GM12874 (cell line): ENCODE data around the gene SLC15A1.

Experiments
- TF ChIP-seq, protein P1 (sequence below): IDR thresholded peaks from 2 replicates; pipeline ENCODE4 v1.5.1; 2011; ENCODE audit warnings: low read depth, mild to moderate bottlenecking, control low read depth, low read length, moderate library complexity; ENCODE audit not compliant: insufficient read depth

SLC15A1 gene

DNA sequence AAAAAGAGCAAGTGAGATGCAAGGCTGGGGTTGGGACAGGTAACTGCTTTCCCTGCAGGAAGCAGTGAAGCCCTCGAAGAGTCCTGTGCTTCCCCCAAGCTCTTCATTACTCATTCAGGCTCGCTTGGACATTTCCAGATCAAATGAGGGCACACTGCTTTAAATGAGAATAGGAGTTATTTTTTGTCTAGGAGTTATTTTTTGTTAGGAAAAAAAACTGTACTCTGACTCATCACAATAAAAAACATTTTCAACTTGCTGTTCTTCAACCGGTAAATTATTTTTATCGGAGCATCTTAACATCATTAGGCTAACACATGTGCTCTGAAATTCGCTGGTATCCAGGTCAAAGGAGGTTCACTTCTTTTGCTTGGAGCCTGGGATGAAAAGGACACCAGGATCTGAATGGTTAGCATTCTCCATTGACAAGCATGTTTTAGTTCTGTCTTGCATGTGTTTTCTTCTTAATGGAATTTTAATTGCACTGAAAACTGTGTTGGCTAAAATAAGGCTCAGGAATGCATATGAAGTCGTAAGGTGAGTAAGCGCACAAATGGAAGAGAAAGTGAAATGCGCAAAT is 94.9 kb downstream of the SLC15A1 start:
- TF ChIP-seq, protein P1, sequence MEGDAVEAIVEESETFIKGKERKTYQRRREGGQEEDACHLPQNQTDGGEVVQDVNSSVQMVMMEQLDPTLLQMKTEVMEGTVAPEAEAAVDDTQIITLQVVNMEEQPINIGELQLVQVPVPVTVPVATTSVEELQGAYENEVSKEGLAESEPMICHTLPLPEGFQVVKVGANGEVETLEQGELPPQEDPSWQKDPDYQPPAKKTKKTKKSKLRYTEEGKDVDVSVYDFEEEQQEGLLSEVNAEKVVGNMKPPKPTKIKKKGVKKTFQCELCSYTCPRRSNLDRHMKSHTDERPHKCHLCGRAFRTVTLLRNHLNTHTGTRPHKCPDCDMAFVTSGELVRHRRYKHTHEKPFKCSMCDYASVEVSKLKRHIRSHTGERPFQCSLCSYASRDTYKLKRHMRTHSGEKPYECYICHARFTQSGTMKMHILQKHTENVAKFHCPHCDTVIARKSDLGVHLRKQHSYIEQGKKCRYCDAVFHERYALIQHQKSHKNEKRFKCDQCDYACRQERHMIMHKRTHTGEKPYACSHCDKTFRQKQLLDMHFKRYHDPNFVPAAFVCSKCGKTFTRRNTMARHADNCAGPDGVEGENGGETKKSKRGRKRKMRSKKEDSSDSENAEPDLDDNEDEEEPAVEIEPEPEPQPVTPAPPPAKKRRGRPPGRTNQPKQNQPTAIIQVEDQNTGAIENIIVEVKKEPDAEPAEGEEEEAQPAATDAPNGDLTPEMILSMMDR, result no peak

DNA sequence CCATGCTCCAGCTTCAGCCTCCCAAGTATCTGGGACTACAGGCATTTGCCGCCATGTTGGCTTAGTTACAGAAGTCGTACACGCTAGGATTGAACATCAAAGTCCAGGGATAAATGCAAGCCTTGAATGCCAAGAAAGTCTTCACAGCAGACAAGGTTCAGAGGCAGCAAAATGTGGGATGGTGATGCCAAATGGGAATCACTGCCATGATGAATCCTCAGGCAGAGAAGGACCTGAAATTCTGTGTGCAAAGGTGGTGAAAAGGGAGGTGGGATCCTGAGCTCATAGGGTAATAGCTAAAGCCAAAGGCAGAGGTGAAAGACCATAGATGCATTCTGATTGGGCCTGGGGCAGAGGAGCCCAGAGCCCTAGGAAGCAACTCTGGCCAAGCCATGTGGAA is 96.2 kb downstream of the SLC15A1 start:
- TF ChIP-seq, protein P1, result no peak

DNA sequence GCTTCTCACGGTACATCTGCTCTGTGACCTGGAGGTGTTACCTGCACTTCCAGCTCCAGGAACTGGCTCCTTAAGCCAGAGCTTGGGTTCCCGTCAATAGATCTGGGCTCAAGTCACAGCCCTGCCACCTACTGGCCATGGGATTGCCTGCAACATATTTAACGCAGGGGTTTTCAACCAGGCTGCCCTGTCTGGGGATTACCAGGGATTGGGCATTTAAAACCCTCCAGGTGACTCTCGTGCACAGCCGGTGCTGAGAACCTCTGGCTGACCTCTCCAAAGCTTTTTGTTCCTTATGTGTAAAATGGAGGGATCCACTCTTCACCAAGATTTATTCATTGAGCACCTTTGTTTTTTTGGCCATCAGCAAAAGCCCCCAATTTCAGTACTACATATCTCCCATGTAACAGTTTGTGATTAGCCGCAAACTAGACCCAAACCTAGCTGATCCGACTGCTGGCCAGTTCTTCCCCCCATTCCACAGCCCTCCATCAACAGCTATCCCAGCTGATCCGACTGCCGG is 98.9 kb downstream of the SLC15A1 start:
- TF ChIP-seq, protein P1, result peak; percentile 90

DNA sequence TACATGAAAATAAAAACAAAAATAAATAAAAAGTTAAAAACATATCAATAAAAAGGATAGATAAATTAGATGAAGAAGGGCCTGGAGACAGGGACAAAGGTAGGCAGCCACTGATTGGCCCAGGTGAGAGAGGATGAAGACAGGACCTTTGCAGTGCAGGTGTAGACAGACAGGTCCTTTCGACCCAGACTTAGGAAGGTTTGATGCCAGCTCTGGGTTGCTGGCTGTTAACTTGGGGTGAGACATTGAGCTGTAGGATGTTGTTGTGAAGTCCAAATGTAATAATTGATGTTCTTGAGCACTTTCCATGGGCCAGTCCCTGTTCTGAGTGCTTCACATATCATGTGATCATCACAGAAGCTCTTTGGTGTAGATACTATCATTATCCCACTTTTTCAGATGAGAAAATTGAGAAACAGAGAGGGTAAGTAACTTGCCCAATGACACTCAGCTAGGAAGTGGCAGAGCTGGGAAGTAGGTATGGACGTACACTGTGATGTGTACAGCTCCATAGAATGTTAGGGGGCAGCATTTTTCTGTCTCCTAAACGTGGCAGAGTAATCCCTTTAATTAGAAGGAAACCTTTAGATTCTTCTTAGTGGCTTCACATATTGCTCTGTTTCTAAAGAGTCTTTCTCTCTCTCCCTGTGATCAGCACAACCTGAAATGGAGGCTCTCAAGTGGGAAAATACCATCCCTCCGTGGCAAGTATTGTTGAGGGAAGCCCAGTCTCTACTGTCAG is 99.6 kb downstream of the SLC15A1 start:
- TF ChIP-seq, protein P1, result no peak

DNA sequence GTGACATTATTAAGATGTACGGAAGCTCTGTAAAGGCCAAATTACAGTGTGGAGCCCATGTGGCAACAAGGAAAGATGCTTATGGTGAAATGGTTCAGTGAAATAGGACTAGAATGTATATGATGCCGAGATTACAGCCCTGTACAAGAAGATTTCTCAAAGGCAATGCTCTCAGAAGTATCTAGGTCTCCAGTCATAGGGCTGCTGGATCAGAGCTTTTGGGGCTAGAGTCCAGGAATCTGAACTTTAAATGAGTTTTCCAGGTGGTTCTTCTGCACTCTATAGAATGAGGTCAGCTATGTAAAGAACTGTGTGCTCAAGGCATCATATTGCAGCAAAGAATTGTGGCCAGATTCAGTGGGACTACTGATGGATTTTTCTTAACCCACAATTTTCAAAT is 100.2 kb downstream of the SLC15A1 start:
- TF ChIP-seq, protein P1, result no peak

DNA sequence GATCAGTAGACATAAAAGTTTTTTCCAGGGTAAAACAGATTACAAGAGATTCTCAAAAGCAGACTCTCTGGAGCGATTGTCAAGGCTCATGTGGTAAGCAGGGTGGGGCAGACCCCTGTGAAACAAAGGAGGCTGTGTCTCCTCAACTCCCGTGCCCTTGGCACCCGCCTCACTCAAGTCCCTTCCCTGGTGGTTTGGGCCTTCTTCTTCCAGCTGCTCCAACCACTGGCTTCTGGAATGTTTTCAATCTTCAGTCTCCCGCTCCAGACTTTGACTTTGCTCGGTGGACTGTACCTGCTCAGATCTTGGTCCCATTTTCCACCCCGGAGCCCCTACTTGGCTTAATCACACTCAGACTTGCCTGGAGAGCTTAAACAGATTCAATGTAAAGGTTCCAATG is 100.7 kb downstream of the SLC15A1 start:
- TF ChIP-seq, protein P1, result no peak

DNA sequence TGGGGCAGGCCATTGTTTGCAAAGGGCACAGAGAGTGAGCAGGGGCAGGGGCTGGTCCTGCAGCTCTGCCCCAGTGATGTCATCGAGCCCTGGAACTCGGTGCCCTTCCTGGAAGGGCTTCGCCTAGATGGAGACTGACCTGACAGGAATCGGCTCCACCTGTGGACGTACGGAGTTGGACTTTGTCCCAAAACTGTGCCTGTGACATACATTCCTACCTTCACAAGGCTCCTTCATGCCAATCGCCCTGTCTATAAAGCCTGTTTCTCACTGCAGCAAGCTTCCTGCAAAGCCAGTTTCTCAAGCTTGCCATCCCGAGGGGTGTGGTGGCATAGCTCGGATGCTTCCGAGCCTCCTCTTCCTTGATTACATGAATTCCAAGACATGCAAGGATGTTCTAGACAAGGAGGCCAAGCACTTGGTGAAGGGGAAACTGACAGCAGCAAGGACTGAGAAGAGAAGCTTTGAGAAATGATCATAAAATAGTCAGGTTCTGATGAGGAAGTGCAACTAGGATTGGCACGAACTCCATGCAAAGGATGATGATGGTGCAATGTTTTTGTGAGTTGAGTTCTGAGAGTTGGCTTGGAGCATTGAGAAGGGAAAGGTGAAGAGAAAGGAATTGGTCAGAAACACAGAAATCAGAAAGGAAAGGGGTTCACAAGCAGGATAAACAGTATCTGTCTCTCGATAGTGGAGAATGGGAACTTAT is 101.9 kb downstream of the SLC15A1 start:
- TF ChIP-seq, protein P1, result no peak
